Measurements from ENCODE around the gene ANP32D.
"Not testable (repeated sequence)": the region's sequence is repeated elsewhere in the genome, so short reads cannot be mapped to it uniquely, and the experiment has no call there.

ANP32D gene

GRCh38 chr12:48508987-48509386 is 36.6 kb downstream of the ANP32D start:
- DNase-seq, result no peak

GRCh38 chr12:48510111-48510510 is 37.8 kb downstream of the ANP32D start:
- DNase-seq, result no peak

GRCh38 chr12:48512855-48513254 is 40.5 kb downstream of the ANP32D start:
- no peak for DNase-seq

GRCh38 chr12:48514728-48515127 is 42.4 kb downstream of the ANP32D start:
- no peak for DNase-seq

GRCh38 chr12:48520381-48520780 is 48.0 kb downstream of the ANP32D start:
- not testable (repeated sequence) for DNase-seq

Measured in stimulated activated naive CD4-positive, alpha-beta T cell (primary cell).